Measurements from ENCODE around the gene ACTL10. TPM values are rescaled to one million over a fixed set of nuclear protein-coding genes. Genes with fewer than 3 reads are reported as not detected.

Gene ACTL10
- total and polyA plus RNA-seq, 2 experiments from 2014 or later: 0.71 to 1.9 TPM

DNA sequence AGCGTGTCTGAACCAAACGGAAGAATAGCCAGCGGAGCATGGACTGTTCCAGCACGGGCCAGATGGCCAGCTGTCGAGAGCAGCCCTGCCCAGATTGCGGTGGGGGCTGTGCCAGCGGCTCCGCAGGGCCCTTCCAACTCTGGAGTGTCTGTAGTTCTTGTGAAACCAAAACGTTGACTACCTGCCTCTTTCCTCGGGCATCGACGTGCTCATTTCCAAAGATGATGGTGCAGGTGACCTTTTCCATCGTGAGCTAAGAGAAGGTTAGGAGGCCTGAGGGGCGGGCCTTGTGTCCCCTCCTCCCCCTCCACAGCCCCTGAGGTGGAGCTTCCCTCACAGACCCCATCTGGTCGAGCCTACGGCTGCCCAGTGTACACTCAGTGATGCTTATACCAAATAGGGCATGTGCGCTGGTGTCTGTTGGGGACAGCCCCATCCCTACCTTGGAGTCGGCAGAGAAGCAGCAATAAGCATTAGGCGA is 17.5 kb upstream of the ACTL10 start:
- Mint-ChIP-seq H3K36me3 (ENCODE audit: low read depth) (peaks cover 14% of the 10 kb centered on the region; the same call in 2 of the 3 replicates), H3K4me1 (peaks cover 18% of the 10 kb centered on the region; the same call in 2 of the 3 replicates), H3K9me3 (no peaks in the 10 kb centered on the region), H3K27ac (no peak overlapping the region; the same call in 1 of the 2 replicates), H3K27me3 (ENCODE audit: insufficient read depth, low read depth, poor library complexity) (peaks cover 2% of the 10 kb centered on the region), H3K4me3 (no peak overlapping the region)
- Histone ChIP-seq H4K20me1 (replicated peaks; ENCODE audit: insufficient read depth) (no peaks in the 10 kb centered on the region), H3K4me3 (no peak overlapping the region), H3K27me3 (ENCODE audit: insufficient read depth) (no peaks in the 10 kb centered on the region), H3K27ac (ENCODE audit: low read depth) (no peak overlapping the region), H3K4me2 (no peak overlapping the region), H2AFZ (no peak overlapping the region), H3K4me1 (ENCODE audit: insufficient read depth) (no peaks in the 10 kb centered on the region; the same call in 1 of the 2 replicates), H3F3A (replicated peaks; ENCODE audit: low read depth) (no peaks in the 10 kb centered on the region), H3K36me3 (ENCODE audit: insufficient read depth) (no peaks in the 10 kb centered on the region), H3K9me2 (ENCODE audit: insufficient read depth) (no peaks in the 10 kb centered on the region), H3K79me2 (replicated peaks; ENCODE audit: insufficient read depth) (no peaks in the 10 kb centered on the region)
- ATAC-seq (no peak; the same call in 2 of the 3 replicates), DNase-seq (ENCODE audit: low spot score) (no peak)
- no peak for TF ChIP-seq STAT1 (IDR thresholded peaks at IDR 0.05; ENCODE audit: unreplicated experiment)
- no peak for TF ChIP-seq ETS1 (IDR thresholded peaks at IDR 0.05)

- no peak for DNase-seq (ENCODE audit: low spot score)
- no peak overlapping the region for H3K27ac ChIP-seq (ENCODE audit: low read depth)
- H3K4me1 Mint-ChIP-seq: peaks cover 21% of the 10 kb centered on the region; the same call in 2 of the 3 replicates
These were observed 16.5 kb upstream of the ACTL10 start for GRCh38 chr20:33650111-33650752.

DNA sequence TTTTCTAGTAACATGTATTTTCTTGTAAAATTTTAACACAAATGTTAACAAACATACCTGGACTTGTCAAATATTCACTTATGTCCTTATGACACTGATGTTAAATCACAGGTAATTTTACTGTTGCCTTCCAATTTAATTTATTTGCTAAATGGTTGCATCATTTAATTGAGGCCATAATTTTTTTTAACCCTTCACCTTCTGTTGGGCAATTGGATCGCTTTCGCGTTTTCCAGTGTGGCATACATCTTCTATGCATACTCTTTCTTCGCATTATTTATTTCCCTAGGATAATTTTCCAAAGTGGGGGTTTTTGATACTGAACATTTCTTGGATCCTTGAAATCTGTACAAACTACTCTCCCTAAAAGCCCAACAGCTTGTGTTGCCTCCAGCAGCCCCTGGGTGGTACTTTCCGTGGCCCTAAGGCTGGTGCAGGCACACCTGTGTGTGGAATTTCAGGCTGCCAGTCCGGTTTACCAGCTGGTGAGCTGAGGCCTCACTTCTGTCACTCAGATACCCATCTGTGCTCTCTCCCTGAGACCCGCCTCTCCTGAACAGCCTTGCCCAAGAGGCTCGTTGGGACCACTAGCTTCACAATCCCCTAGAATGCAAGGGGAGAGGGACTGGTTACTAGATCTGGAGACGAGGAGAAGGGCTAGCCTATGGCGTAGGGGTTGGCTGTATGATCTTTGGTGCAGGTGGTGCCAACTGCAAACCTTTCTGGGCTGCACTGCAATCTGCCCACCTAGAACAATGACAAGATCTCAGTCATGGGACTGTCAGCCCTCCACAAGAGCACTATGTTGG is 15.8 kb upstream of the ACTL10 start:
- H3F3A ChIP-seq (replicated peaks; ENCODE audit: low read depth): no peaks in the 10 kb centered on the region
- DNase-seq (ENCODE audit: low spot score) (no peak), ATAC-seq (no peak)
- H3K9me2 ChIP-seq (ENCODE audit: insufficient read depth): no peaks in the 10 kb centered on the region
- Mint-ChIP-seq H3K4me3 (no peak overlapping the region), H3K9me3 (no peaks in the 10 kb centered on the region; the same call in 2 of the 3 replicates), H3K27ac (no peak overlapping the region; the same call in 1 of the 2 replicates), H3K27me3 (ENCODE audit: insufficient read depth, low read depth, poor library complexity) (peaks cover 4% of the 10 kb centered on the region), H3K36me3 (ENCODE audit: low read depth) (peaks cover 2% of the 10 kb centered on the region; the same call in 1 of the 3 replicates), H3K4me1 (peaks cover 21% of the 10 kb centered on the region; the same call in 2 of the 3 replicates)
- no peaks in the 10 kb centered on the region for H3K27me3 ChIP-seq (ENCODE audit: insufficient read depth)
- no peak overlapping the region for H2AFZ ChIP-seq
- H3K4me3 ChIP-seq: no peak overlapping the region
- H3K79me2 ChIP-seq (replicated peaks; ENCODE audit: insufficient read depth): no peaks in the 10 kb centered on the region
- no peak overlapping the region for H3K27ac ChIP-seq (ENCODE audit: low read depth)
- H3K4me2 ChIP-seq: no peak overlapping the region
- no peaks in the 10 kb centered on the region for H3K36me3 ChIP-seq (ENCODE audit: insufficient read depth)
- no peaks in the 10 kb centered on the region; the same call in 1 of the 2 replicates for H3K4me1 ChIP-seq (ENCODE audit: insufficient read depth)
- no peaks in the 10 kb centered on the region for H4K20me1 ChIP-seq (replicated peaks; ENCODE audit: insufficient read depth)
- TF ChIP-seq ZNF114 (CRISPR knock-in tag; IDR thresholded peaks at IDR 0.05) (no peak), EZH2 (IDR thresholded peaks at IDR 0.05; ENCODE audit: low read depth, unreplicated experiment) (no peak), NANOG (IDR thresholded peaks at IDR 0.05; ENCODE audit: borderline replicate concordance) (no peak), STAT1 (IDR thresholded peaks at IDR 0.05; ENCODE audit: unreplicated experiment) (no peak), EZH2phosphoT487 (IDR thresholded peaks at IDR 0.05; ENCODE audit: unreplicated experiment) (no peak)

More at GRCh38 chr20:33650111-33650752, 16.5 kb upstream of the ACTL10 start:
- Histone ChIP-seq H3K9me2 (ENCODE audit: insufficient read depth) (no peaks in the 10 kb centered on the region), H3K79me2 (replicated peaks; ENCODE audit: insufficient read depth) (no peaks in the 10 kb centered on the region), H2AFZ (no peak overlapping the region), H3K4me2 (no peak overlapping the region), H3K27me3 (ENCODE audit: insufficient read depth) (no peaks in the 10 kb centered on the region), H3K4me3 (no peak overlapping the region), H3K36me3 (ENCODE audit: insufficient read depth) (no peaks in the 10 kb centered on the region), H3K4me1 (ENCODE audit: insufficient read depth) (no peaks in the 10 kb centered on the region; the same call in 1 of the 2 replicates), H3F3A (replicated peaks; ENCODE audit: low read depth) (no peaks in the 10 kb centered on the region), H4K20me1 (replicated peaks; ENCODE audit: insufficient read depth) (no peaks in the 10 kb centered on the region)
- H3K27me3 Mint-ChIP-seq (ENCODE audit: insufficient read depth, low read depth, poor library complexity): peaks cover 4% of the 10 kb centered on the region
- no peak for TF ChIP-seq EZH2 (IDR thresholded peaks at IDR 0.05; ENCODE audit: low read depth, unreplicated experiment)
- no peak for TF ChIP-seq STAT1 (IDR thresholded peaks at IDR 0.05; ENCODE audit: unreplicated experiment)
- TF ChIP-seq ZNF114 (CRISPR knock-in tag; IDR thresholded peaks at IDR 0.05): no peak
- no peak overlapping the region for H3K27ac Mint-ChIP-seq
- no peak for ATAC-seq
- H3K36me3 Mint-ChIP-seq (ENCODE audit: low read depth): peaks cover 8% of the 10 kb centered on the region; the same call in 2 of the 3 replicates
- H3K9me3 Mint-ChIP-seq: no peaks in the 10 kb centered on the region; the same call in 2 of the 3 replicates
- H3K4me3 Mint-ChIP-seq: no peak overlapping the region

Measured in GM23338 (cell line).